Renal cortex interstitium (tissue), 11 donors: Measurements from ENCODE around the gene LAGE3. TPM values are rescaled to one million over a fixed set of nuclear protein-coding genes. Genes with fewer than 3 reads are reported as not detected.

ENCODE experiments used
- DNase-seq, 11 donors: peaks; one replicate each; pipeline ENCODE4 v3.0.0-alpha.2; 2013; ENCODE audit warnings: low read depth in 9 of 11, low spot score in 4 of 11; ENCODE audit errors: extremely low read depth in 1 of 11
- polyA plus RNA-seq, 3 donors: library from polyadenylated mRNA; unstranded; fragments of 120-200 nt; gene quantifications; one replicate each; pipeline ENCODE4 v1.2.1, GENCODE V29; 2013; ENCODE audit not compliant: insufficient read length in 3 of 3

The LAGE3 gene
- polyA plus RNA-seq, 3 donors: 9.2 to 14.9 (median 11.8) TPM

- DNase-seq: no peak
These were observed 12.2 kb downstream of the LAGE3 start for GRCh38 chrX:154466907-154467306.

- no peak for DNase-seq
These were observed 13.0 kb downstream of the LAGE3 start for GRCh38 chrX:154466036-154466435.

- DNase-seq: no peak
These were observed 13.5 kb downstream of the LAGE3 start for GRCh38 chrX:154465601-154466000.

DNA sequence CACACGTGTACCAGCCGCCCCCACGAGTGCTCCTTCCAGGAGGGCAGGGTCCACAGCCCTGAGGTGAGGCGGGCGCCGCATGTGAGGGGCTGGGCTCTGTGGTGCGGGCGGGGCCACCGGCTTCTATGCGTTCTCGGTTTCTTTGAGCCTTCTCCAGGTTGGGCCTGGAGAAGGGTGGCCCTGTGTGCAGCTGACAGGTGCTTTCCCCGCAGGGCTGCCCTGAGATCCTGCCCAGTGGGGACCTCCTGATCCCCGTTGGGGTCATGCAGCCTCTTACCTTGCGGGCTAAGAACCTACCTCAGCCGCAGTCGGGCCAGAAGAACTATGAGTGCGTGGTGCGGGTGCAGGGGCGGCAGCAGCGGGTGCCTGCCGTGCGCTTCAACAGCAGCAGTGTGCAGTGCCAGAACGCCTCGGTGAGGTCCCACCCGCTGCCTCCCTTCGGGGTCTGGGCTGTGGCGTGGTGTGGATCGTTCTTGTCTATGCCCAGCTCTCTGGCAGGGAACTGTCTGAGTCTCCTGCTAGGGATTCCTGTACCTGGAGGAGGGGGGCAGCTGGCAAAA is 14.2 kb downstream of the LAGE3 start:
- DNase-seq: no peak

GRCh38 chrX:154463611-154464220 is 15.4 kb downstream of the LAGE3 start:
- DNase-seq: no peak

DNA sequence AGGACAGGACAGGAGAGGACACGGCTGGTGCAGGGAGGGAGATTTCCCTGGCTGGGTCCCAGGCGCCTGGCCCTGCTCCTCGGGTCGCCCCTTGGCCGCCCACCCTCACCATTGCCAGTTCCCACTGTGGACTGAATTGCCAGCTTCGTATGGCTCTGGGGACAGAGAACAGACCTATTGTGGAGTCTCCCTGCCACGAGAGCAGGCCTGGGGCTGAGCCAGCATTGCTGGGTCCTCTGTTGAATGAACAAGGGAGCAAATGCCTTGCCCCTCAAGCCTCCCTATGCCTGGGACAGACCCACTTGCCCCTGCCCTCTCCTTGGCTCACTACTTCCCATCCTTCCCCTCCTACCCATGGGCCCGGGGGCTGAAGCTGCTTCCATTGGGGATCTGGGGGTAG is 16.7 kb downstream of the LAGE3 start:
- DNase-seq: no peak

- no peak for DNase-seq
These were observed 18.8 kb downstream of the LAGE3 start for GRCh38 chrX:154460326-154460725.

GRCh38 chrX:154459832-154460231 is 19.2 kb downstream of the LAGE3 start:
- DNase-seq: no peak

DNA sequence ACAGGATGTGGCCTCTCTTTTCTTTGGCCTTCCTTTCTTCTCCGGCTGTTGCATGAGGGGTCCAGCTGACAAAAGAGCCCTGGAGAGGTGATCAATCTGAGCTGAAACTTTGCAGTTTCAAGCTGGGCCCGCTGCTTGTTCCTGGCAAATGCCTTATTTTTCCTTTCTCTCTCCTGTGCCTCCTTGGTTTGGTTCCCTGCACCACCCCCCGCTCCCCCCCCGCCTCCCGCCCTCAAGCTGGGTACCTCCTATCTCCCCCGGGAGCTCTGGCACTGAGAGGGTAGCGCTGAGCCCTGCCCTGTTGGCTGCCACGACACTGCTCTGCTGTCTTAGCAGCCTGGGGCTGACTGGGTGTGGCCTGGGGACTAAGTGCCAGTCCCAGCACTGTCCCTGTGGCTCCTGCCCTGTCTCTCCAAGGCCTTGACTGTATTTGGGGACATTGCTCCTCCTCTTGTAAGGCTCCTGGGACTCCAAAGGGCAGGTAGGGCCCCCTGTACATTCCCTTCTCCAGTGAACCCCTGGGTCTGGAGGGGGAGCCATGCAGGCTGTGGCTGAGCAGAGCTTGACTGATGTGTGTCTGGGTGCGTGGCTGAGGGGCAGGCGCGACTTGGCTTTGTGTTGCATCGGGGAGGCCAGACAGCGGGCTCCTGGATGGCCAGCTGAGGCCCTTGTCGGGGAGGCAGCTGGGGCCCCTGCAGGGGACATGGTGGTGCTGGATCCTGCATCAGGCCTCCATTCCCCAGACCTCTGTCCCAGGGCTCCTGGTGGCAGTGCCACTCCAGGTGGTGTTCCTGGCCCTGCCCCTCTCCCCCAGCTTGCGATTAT is 19.9 kb downstream of the LAGE3 start:
- no peak for DNase-seq

GRCh38 chrX:154458116-154458953 is 20.7 kb downstream of the LAGE3 start, which contains the start of gene PLXNA3:
Gene PLXNA3, plus strand, starts transcription at chrX:154458281. Its CDS starts 1,903 bp downstream, at chrX:154460184.
- no peak for DNase-seq

GRCh38 chrX:154457491-154458115 is 21.5 kb downstream of the LAGE3 start:
- DNase-seq: no peak

DNA sequence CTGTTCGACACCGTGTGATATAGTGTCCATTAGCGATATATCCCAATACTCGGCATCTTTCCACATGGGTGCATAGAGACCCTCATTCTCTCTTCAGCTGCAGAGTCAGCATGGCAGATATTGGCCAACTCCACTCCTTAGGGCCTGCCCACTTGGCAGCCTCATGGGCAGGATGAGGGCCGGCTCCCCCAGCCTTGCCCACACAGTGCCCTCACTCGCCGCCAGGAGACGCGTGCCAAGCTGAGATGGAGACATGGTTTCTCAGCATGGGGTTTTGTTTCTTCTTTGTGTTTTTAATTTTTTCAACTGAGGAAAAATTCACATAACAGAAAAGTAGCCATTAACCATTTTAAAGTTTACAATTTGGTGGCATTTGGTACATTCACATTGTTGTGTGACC is 26.3 kb downstream of the LAGE3 start:
- DNase-seq: no peak

- DNase-seq: no peak
These were observed 28.8 kb downstream of the LAGE3 start for GRCh38 chrX:154450312-154450711.

GRCh38 chrX:154449618-154450017 is 29.5 kb downstream of the LAGE3 start:
- no peak for DNase-seq

DNA sequence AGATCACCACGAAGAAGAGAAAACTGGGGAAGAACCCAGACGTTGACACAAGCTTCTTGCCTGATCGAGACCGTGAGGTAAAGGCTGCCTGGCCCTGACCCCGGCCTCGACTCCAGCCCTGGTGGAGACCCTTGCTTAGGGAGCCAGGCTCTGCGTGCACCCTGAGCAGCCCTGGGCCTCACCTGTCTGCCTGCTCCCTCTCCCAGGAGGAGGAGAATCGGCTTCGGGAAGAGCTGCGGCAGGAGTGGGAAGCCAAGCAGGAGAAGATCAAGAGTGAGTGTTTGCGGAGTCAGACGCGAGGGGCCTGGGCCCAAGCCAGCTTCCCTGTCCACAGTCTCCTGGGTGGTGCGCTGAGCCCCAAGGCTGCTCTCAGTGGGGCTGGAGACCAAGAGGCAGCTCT is 30.6 kb downstream of the LAGE3 start:
- DNase-seq: no peak

GRCh38 chrX:154446430-154446829 is 32.7 kb downstream of the LAGE3 start:
- DNase-seq: no peak

DNA sequence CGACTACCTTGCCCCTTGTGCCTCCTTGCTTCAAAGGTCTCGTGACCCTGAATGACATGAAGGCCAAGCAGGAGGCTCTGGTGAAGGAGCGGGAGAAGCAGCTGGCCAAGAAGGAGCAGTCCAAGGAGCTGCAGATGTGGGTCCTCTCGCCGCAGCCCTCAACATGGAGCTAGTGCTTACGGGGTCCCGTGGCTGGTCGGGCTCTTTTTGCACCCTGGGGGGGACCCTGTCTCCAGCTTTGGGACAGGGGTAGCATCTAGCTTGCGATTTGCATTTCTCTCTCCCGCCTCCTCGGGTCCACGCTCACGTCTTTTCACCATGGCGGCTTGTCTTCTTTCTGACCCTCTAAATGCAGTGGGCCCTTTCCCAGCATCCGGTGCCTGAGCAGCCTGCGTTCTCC is 33.3 kb downstream of the LAGE3 start:
- DNase-seq: no peak

GRCh38 chrX:154444755-154445246 is 34.3 kb downstream of the LAGE3 start:
- no peak for DNase-seq
